Cardiac septum (tissue), 1 donor: Measurements from ENCODE around the gene PIWIL1. TPM values are rescaled to one million over a fixed set of nuclear protein-coding genes. Genes with fewer than 3 reads are reported as not detected.

Source experiments
- DNase-seq: peaks from one replicate; pipeline ENCODE4 v3.0.0-alpha.2; 2020; ENCODE audit warnings: low spot score
- intact Hi-C: fragments of 100-400 bp; cut with DNase I; formaldehyde crosslinking; loops from one replicate; pipeline ENCODE4 v1.14.0; 2022
- total RNA-seq: library from RNA; stranded (reverse); fragmentation: NEBNext Ultra II Directional; extraction: Animal tissue kit (Norgen Biotek cat#: 25700); gene quantifications from one replicate; pipeline ENCODE4 v1.2.1, GENCODE V29; 2021
- donor health status: DM: no; HTN: no; CAD: no.

The PIWIL1 gene
- total RNA-seq, 1 donor from 2014 or later = not detected

DNA sequence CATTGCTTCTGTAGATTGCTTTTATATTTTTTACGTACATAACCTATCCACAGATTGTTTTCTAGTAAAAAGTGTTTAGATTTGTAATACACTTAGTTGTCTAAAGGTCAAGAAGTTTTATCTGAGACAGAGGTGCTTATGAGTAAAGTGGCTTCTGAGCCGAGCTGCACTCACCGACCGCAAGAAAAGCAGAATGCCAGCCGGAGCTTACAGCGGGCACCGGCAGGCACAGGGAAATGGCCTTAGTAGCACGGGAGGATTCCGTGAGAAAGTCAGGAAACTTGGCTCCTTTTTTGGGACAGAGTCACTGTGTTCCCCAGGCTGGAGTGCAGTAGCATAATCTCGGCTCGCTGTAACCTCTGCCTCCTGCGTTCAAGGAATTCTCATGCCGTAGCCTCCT is 29.8 kb downstream of the PIWIL1 start:
- DNase-seq = no peak
- intact Hi-C loops = no loop called here

DNA sequence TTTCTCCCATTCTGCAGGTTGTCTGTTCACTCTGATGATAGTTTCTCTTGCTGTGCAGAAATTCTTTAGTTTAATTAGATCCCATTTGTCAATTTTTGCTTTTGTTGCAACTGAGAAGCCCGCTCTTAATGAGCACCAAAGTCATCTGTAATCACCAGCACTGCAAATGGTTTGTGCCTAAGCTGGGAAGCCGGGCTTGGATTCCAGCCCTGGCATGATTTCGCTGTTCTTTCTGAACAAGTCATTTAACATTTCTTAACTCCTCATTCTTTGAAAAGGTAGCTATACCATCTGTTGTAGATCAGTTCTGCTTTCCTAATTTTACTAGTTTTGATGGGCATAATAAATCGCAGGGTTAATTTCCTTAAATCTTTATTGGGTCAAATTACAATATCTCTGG is 32.1 kb downstream of the PIWIL1 start:
- DNase-seq = no peak
- intact Hi-C loops = no loop called here

DNA sequence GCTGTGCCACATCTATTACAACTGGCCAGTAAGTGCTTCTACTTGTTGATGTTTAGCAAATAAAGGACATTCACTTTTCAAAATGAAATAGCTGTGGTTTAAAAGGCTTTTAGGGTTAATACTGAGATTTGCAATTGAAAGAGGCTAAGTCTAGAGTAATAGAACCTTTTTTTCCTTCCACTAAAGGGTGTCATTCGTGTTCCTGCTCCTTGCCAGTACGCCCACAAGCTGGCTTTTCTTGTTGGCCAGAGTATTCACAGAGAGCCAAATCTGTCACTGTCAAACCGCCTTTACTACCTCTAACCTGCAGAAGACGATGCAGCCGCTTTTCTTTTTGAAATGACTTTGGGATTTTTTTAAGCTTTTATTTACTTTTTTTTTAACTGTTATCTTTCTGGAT is 33.6 kb downstream of the PIWIL1 start:
- intact Hi-C loops = no loop called here

DNA sequence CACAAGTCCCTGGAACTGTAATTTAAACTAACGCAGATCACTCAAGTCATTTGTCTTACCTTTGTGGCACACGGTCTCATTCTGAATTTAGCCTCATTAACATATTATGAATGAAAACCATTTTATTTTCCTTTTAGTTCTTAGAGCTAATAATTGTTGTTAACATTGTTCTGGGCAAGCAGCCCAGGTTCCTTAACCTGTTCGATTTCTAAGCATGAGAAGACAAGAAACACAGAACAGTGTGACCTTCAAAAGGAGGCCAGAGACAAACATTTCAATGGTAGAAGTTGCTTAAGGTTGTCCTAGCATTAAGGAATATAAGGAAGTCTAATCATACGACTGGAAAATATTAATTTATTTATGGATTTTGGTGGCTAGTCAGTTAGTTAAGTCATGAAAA is 35.2 kb downstream of the PIWIL1 start:
- intact Hi-C loops = no loop called here
- no peak for DNase-seq

More for the DNA sequence above, 33.6 kb downstream of the PIWIL1 start:
- DNase-seq = no peak

DNA sequence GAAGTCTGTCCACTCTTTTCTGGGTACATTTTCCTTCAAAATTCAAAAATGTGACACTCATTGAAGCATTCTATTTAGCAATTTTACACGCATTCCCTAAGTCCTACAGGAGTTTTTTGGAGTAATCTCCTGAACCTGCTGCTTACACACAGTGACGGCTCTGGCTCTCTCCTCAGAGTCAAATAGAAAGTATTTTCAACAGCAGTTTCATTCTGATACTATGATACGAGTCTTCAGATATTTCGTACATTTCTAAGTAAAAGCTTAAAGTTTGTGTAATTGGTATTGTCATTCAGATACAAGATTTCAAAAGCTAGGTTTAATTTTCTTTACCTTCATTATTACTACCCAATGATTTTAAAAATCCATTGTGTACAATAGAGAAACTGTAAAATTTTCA is 36.4 kb downstream of the PIWIL1 start:
- no peak for DNase-seq
- intact Hi-C loops = no loop called here

DNA sequence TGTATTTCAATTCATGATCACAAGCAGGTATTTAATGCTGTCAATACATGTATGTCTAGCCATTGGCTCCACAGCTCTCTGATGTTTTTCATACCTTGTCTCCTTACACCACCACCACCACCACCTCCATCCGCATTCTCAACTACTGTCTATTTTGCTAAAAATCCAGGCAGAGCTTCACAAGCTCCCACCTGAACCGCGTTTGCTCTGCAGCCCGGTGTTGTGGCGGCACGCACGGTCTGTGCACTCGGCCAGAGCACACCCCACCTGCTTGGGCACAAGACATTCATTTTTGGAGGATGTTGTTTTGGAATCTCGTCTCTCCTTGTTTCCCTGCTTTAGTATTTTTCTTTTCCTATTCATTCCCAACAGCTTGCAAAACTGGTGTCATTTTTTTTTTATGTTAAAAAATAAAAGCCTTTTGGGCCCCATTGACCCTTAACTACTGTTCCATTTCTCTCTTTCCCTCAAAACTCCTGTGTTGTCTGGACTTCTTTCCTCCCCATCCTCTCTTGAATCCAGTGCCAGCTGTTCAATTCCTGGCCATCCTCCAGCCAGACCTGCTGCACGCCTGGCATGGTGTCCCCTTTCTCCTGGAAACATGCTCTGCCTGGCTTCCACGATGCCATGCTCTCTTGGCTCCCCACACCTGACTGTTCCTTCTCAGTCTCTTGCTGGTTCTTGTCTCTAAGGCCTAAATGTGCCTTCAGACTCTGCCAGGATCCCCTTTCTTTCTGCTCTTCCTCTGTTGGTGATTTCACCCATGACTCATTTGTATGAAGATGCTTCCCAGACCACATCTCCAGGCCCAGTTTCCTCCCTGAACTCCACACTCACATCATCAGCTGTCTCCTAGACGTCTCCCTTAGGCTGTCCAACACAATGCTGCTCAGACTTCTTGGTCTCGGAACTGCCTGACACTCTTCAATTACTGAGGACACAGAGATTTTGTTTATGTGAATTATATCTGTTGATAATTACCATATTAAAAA is 37.9 kb downstream of the PIWIL1 start:
- intact Hi-C loops = no loop called here

DNA sequence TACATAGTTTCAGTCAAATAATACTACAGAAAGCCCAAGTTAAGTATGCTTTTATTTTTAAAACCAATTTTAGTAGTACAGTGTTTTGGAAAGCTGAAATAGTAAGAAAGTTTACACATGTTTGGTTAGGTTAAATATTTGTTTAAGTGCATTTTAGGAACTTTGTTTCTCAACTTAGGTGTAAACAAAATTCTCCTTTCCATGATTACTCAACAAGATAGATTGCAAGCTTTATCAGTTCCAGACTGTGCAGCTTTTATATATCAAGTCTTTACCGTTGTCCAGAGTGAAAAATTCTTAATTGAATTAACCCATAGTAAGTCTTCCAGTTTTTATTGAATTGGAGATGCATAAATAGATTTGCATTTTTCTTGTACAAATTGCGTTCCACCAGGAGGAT is 45.1 kb downstream of the PIWIL1 start:
- no peak for DNase-seq
- intact Hi-C loops = no loop called here

More for the DNA sequence above, 37.9 kb downstream of the PIWIL1 start:
- DNase-seq = no peak

DNA sequence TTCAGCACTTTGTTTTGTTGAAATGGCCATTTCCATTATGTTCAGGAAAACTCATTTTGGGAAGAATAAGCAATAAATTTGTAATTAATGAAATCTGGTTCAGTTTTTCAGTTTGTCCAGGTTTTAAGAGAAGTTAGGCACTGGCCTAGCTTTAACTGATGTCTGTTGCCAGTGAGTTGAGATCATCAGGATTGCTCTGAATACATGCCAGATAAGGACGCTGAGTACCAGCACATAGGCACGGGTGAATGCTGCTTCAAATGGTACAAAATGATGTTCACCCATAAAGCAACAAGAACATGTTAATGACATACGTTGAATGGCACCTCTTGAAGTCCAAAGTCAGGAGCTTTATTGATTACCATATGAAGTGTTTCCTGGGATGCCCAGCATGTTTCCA is 46.5 kb downstream of the PIWIL1 start:
- no peak for DNase-seq
- intact Hi-C loops = no loop called here

DNA sequence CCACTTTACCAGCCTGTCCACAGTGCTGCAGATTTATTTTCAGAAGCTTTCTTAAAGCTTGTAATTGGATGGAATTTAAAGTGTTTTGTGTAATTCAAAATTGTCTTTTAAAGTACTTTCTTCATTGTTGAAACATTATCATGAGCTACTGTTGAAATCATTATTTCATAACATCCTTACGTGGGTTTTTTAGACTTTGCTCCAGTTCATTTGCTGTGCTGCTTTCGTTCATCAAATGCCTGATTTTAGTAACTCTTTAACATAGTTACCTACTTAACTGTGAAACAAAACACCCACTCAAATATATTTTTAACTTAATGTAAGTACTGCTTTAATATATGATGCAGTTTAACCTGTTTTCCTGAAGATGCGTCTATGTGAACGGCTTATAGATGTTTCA is 47.5 kb downstream of the PIWIL1 start:
- intact Hi-C loops = no loop called here

DNA sequence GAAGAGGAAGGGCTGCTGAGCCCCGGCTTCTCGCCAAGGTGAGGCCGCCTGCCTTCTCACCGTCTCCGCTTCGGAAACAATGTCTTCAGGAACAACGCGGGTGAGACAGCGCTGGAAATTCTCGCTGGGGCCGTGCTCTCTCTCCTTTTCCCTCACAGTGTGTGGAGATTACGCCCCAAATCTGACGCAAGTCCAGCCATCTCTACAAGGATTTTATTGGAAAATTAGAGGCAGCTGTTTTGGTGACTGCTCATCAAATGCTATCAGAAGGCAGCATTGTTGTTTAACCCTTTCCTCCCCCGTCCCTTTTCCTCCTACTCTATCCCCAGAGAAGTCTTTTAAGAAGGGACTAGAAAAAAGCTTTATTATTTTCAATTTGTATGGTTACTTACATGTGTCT is 53.5 kb downstream of the PIWIL1 start:
- intact Hi-C loops = no loop called here
- no peak for DNase-seq

More for the DNA sequence above, 47.5 kb downstream of the PIWIL1 start:
- DNase-seq = no peak

DNA sequence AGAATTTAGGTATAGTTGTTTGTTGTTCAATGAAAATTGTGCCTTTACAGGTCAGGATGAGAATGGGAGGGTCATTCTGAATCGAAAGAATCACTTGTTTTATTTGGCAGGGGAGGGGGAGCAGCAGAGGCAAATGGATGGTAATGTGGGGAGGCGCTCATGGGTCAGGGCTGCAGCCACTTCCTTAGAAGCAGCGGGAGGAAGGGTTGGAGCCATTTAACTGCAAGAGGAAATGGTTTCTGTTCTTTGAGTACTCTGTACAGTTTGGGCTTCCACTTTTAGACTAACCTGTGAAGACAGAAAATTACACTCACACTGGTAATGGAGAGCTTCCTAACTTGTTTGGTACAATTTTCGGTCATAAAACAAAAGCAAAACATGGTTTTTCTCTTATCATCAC is 57.2 kb downstream of the PIWIL1 start:
- intact Hi-C loops = no loop called here
- no peak for DNase-seq

DNA sequence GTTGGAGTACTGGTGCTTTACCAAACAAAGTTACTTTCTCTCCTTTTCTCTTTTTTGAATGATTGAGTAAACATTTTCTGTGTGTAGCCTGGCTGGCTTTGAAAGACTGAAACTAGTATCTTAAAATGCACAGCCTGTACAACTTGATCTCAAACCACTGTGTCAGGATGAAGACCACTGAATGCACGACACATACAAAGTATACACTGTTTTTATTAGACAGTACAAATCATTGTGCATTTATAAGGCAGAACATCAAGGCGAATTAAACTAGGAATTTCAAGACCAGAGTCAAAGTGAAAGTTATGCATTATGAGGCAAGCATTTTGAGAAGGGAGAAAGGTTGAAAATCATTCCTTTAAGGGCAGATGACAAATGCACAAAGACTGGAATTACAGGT is 59.0 kb downstream of the PIWIL1 start:
- intact Hi-C loops = no loop called here
- DNase-seq = no peak

DNA sequence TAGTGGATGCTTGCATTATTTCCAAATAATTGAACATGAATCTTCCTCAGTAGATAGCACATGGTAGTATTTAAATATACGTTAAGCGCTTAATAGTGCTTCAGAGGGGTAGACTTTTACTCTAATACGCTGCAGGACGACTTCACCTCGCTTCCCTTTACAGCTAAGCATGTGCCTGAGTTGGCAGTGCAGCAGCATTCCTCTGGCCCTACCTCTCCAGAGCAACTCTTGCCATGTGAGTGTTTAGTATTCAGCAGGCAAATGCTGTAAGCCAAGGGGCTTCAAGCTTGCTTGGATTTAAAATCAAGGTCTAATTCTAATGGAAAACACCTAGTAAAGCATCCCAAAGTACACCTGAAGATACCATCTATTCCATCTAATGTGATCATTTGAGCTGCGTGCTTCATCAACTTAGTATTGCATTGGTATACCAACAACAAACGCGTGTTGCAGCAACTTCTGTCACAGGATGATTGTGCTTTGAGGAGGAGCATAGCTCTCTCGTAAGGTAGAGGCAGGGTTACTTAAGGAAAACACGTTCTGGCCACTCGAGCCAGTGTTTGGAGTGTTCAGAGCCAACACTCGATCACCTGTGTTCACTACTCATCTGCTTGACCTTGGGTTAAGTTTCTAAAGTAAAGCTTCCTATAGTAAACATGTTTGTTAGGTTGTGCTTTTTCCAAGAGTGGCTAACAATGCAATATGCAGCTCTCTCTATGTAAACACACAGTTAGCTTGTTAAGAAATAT is 60.6 kb downstream of the PIWIL1 start:
- intact Hi-C loops = no loop called here

DNA sequence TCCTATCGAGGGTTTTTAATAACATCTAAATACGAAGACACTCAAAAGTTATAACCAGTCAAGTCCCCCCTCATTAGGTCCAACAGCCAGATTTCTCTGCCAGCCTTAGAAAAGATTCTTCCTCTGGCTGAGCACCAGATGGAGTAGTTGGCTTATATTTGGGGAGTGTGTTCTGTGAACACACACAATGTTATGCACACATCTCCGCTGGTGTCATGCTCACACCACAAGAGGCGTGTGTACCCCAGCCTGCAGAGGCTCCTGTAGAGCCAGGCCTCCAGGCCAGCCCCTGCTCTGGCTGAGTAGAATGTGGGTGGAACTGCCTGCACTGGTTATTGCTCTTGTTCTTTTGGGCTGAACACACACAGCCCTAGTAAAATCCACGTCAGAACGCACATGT is 64.0 kb downstream of the PIWIL1 start:
- intact Hi-C loops = loop anchor here (1.0 kb wide), 1 partner anchor 347 kb away; no protein-coding TSS in a partner anchor
- no peak for DNase-seq

More for the DNA sequence above, 60.6 kb downstream of the PIWIL1 start:
- DNase-seq = no peak

DNA sequence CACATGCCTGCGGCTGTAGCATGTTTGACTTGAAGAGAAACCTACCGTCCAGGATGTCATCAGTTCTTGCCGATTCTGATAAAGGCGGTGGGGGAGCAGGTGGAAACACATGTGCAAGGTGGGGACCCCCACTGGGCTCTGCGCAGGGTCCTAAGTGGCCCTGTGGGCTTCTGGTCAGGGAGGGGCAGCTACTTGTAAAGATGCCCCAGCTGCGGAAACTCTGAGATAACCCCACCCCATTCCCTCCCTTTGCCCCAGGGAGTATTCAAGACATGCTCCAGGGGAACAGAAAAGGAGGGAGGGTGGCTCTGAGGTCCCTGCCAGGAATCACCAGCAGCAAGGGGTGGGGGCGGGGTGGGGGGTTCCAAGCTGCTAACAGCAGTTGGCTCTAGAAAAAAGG is 67.6 kb downstream of the PIWIL1 start:
- intact Hi-C loops = no loop called here
- no peak for DNase-seq

DNA sequence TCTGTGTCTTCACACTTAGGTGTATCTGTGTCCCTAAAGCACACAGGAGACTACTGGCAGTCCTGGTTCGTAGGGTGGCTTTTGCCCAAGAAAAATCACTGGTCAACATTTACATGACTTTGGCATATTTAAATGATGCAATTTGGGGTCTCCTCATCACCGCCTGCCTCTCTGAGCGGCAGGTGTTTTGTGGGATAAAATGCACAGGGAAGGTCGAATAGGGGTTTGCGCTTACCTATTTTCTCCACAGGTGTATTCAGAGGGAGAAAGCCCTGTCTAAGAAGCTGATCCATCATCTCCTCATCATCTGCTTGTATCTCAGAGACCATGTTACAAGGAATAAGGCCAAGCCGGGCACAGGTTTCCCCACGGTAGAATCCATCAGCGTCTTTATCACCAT is 74.7 kb downstream of the PIWIL1 start:
- DNase-seq = no peak
- intact Hi-C loops = no loop called here

DNA sequence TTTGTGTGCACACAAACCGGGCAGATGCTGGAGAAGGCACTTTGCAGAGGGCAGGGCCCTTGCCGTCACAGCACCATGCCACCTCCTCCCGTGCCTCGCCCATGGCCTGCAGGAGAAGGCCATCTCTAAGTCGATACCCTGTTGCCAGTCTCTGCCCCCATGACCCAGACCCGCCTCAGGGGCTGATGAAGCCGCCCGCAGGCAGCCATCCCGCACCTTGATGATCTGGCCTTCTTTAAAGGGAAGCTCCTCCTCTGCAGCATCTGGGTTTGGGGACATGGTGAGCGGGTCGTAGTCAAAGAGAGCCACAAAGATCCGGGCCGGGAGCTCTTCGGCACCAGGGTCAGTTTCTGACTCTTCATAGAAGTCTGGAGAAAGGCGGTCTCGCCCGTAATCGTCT is 76.2 kb downstream of the PIWIL1 start:
- DNase-seq = no peak
- intact Hi-C loops = no loop called here

DNA sequence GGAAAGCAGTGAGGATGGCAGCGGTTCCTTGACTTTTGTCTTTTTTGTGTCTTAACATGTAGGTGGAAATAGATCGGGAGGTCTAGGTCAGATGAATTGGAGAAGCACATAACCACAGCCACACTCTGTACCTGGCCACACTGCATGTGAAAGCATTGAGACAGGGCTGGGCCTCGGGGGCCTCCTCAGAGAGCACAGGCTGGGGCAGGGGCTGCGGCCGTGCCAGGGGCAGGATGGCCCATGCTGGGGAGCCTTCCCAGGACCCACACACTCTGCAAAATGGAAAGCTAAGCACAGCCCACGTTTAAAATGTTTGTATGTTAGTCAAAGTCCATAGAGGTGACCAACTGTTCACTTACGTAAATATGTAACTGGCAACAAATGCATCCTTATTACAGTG is 76.7 kb downstream of the PIWIL1 start:
- no peak for DNase-seq
- intact Hi-C loops = no loop called here

DNA sequence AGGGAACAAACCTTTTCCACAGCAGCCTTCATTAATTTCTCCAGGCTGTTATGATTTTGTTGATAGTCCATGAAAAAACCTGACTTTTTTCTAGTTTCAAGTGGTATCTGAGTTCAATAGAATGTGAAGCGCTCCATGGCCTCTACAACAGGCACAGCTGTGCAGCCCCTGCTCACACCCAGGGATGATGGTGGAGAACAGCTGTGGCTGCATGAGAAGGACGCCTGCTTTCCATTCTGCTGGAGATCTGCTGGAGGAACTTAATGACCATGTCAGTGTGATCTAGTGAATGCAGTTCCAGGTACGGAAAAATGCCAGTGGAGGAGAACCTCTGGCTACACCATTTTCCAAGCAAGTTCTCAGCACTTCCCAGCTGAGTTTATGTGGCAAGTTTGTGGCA is 80.6 kb downstream of the PIWIL1 start:
- DNase-seq = no peak
- intact Hi-C loops = no loop called here

DNA sequence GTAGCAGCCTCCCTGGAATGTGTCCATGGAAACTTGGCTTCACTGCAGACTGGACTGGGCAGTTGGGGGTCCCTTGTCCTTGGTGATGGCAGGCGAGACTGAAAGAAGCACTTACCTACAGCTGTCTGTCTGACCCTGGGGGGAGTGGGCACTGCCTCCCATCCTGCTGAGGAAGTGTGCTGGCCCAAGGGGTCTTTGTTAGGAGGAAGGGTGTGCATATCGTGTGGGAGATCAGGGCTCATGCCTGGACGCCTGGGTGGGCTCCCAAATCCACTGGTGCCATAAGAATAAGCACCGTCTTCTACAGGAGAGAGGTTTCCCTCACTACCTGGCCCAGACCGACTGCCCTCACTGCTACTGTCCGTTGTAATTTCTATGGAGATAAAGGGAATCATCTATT is 81.4 kb downstream of the PIWIL1 start:
- intact Hi-C loops = no loop called here
- DNase-seq = no peak

DNA sequence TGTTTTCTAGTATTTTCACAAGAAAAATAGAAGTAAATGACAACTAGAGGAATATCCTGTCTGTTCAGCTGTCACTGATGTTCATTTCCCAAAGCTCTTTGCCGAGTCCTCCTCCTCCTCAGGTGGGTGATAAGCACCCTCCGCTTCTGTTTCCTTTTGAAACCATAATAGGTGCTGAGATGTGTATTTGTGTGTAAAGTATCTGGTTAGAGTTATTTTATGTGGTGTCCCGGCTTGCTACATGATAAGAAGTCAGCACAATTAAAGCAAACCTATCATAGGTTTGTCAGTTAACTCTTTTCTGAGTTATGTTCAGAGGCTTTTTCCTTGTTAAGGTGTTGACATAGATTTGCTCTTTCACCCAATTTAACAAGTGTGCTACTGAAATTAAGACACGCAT is 82.4 kb downstream of the PIWIL1 start:
- intact Hi-C loops = no loop called here
- DNase-seq = no peak
